Ascending aorta (tissue), 2 donors: Measurements from ENCODE around the gene MAGI1. TPM values are rescaled to one million over a fixed set of nuclear protein-coding genes. Genes with fewer than 3 reads are reported as not detected.

Experiments
- DNase-seq, 2 donors: peaks; one replicate each; pipeline ENCODE4 v3.0.0-alpha.2; 2019; ENCODE audit warnings: low spot score in 2 of 2
- H3K27ac ChIP-seq, 2 donors: fragments of 200-600 bp; sonication (generic); one replicate each; pipeline ENCODE4 v1.5.1; 2016 to 2017; ENCODE audit warnings: mild to moderate bottlenecking in 1 of 2
- H3K27me3 ChIP-seq: fragments of 200-600 bp; sonication (generic); one replicate; pipeline ENCODE4 v1.5.1; 2017
- H3K36me3 ChIP-seq, 2 donors: fragments of 200-600 bp; sonication (generic); one replicate each; pipeline ENCODE4 v1.5.1; 2016
- H3K4me1 ChIP-seq, 2 donors: fragments of 200-600 bp; sonication (generic); one replicate each; pipeline ENCODE4 v1.5.1; 2016 to 2017; ENCODE audit warnings: mild to moderate bottlenecking in 1 of 2
- H3K4me3 ChIP-seq, 2 donors: fragments of 200-600 bp; sonication (generic); one replicate each; pipeline ENCODE4 v1.5.1; 2016 to 2017; ENCODE audit warnings: mild to moderate bottlenecking in 1 of 2
- H3K9me3 ChIP-seq, 2 donors: fragments of 200-600 bp; sonication (generic); one replicate each; pipeline ENCODE4 v1.5.1; 2016
- CTCF ChIP-seq, 3 experiments: fragments of 200-600 bp in 2 of 3; fragments of 450-650 bp in 1 of 3; sonication (generic) in 2 of 3; IDR thresholded peaks; one replicate each; pipeline ENCODE4 v1.5.1; 2016 to 2019; ENCODE audit warnings: antibody characterized with exemption in 3 of 3, mild to moderate bottlenecking in 1 of 3, moderate library complexity in 1 of 3
- intact Hi-C: fragments of 100-400 bp; cut with DNase I; formaldehyde crosslinking; loops from one replicate; pipeline ENCODE4 v1.15.1; 2023
- total RNA-seq: library from RNA; depleted of rRNA; stranded (reverse); fragments of >200 nt; gene quantifications from one replicate; pipeline ENCODE4 v1.1.0, GENCODE V29; 2016

Gene MAGI1
- total RNA-seq, 1 donor from 2014 or later, result 28.4 TPM

GRCh38 chr3:65508750-65509422 is 529.8 kb downstream of the MAGI1 start:
- no peaks in the 10 kb centered on the region for H3K36me3 ChIP-seq
- TF ChIP-seq CTCF (IDR thresholded peaks at IDR 0.05), result no peak
- peak overlapping the region in 1 of 2 donors; percentile 40 for H3K4me3 ChIP-seq

DNA sequence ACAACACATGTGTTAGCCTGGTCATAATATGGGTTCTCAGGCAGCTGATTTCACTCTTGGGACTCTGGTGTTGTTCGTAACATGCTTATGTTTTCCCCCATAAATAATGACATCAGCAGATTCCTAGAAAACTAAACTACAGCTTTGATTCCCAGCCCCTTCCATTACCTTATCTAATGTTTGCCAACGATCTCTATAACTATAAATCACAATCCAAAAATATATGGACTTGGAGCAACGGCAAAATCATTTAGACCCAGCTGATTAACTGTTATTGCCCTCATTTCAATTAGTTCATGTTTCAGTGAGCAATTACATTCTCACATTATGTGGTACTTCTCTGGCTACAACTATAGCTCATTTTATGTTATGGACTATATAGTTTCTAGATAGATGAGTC is 531.3 kb downstream of the MAGI1 start:
- Histone ChIP-seq H3K36me3 (no peaks in the 10 kb centered on the region), H3K4me1 (no peaks in the 10 kb centered on the region), H3K9me3 (no peaks in the 10 kb centered on the region), H3K4me3 (no peak overlapping the region), H3K27ac (no peak overlapping the region), H3K27me3 (no peaks in the 10 kb centered on the region)
- TF ChIP-seq CTCF (IDR thresholded peaks at IDR 0.05), result no peak
- intact Hi-C loops, result no loop called here
- no peak for DNase-seq

More at GRCh38 chr3:65508750-65509422, 529.8 kb downstream of the MAGI1 start:
- no peak overlapping the region for H3K27ac ChIP-seq
- no peaks in the 10 kb centered on the region for H3K4me1 ChIP-seq
- intact Hi-C loops, result no loop called here
- H3K9me3 ChIP-seq, result no peaks in the 10 kb centered on the region
- H3K27me3 ChIP-seq, result no peaks in the 10 kb centered on the region
- DNase-seq, result no peak

GRCh38 chr3:65503776-65504175 is 534.9 kb downstream of the MAGI1 start:
- no peaks in the 10 kb centered on the region for H3K36me3 ChIP-seq
- no peak overlapping the region for H3K4me3 ChIP-seq
- DNase-seq, result no peak
- H3K27me3 ChIP-seq, result no peaks in the 10 kb centered on the region
- no peaks in the 10 kb centered on the region for H3K9me3 ChIP-seq
- no peaks in the 10 kb centered on the region for H3K4me1 ChIP-seq
- H3K27ac ChIP-seq, result no peak overlapping the region
- intact Hi-C loops, result no loop called here
- no peak for TF ChIP-seq CTCF (IDR thresholded peaks at IDR 0.05)

DNA sequence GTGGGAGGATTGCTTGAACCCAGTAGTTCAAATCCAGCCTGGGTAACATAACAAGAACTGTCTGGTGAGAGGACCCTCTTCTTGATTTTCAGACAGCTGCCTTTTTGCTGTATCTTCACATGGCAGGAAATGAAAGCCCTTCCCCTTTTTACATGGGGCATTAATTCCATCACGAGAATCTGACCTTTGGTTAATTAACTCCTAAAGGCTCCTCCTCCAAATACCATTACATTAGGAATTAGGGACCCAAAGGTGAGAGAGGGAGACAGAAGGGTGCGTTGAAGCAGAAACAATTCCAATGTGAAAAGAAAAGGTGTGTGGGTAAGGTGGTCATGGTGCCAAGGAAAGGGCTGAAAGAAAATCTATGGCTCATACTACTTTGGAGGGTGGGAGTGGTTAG is 536.2 kb downstream of the MAGI1 start:
- DNase-seq, result no peak
- no peaks in the 10 kb centered on the region for H3K27me3 ChIP-seq
- H3K4me3 ChIP-seq, result no peak overlapping the region
- no peaks in the 10 kb centered on the region for H3K9me3 ChIP-seq
- intact Hi-C loops, result no loop called here
- H3K36me3 ChIP-seq, result no peaks in the 10 kb centered on the region
- no peak for TF ChIP-seq CTCF (IDR thresholded peaks at IDR 0.05)
- H3K27ac ChIP-seq, result no peak overlapping the region
- no peaks in the 10 kb centered on the region for H3K4me1 ChIP-seq

- Histone ChIP-seq H3K4me1 (no peaks in the 10 kb centered on the region), H3K27ac (no peak overlapping the region), H3K27me3 (no peaks in the 10 kb centered on the region), H3K36me3 (no peaks in the 10 kb centered on the region), H3K4me3 (no peak overlapping the region), H3K9me3 (no peaks in the 10 kb centered on the region)
- intact Hi-C loops, result no loop called here
- DNase-seq, result no peak
- TF ChIP-seq CTCF (IDR thresholded peaks at IDR 0.05), result no peak
These were observed 538.1 kb downstream of the MAGI1 start for GRCh38 chr3:65500398-65501306.
